BE2C (cell line): ENCODE results near the gene TIFAB.

ENCODE experiments used
- DNase-seq: peaks from one replicate; pipeline ENCODE4 v3.0.0-alpha.2; 2020
- H3K27me3 ChIP-seq: fragments of 250-450 bp; sonication (Bioruptor Pico); 2 replicates; pipeline ENCODE4 v1.5.1; 2020; ENCODE audit warnings: mild to moderate bottlenecking
- H3K36me3 ChIP-seq: fragments of 250-450 bp; sonication (Bioruptor Pico); 2 replicates; pipeline ENCODE4 v1.5.1; 2020; ENCODE audit warnings: mild to moderate bottlenecking
- H3K4me1 ChIP-seq: fragments of 250-450 bp; sonication (Bioruptor Pico); 2 replicates; pipeline ENCODE4 v1.5.1; 2020
- H3K4me3 ChIP-seq: 2 replicates; pipeline ENCODE4 v1.5.1; 2011; ENCODE audit warnings: low read depth, low read length
- H3K9me3 ChIP-seq: fragments of 250-450 bp; sonication (Bioruptor Pico); 2 replicates; pipeline ENCODE4 v1.5.1; 2020
- TF ChIP-seq, protein P1 (sequence below): IDR thresholded peaks from 2 replicates; pipeline ENCODE4 v1.5.1; 2012; ENCODE audit warnings: mild to moderate bottlenecking, low read depth, low read length

TIFAB gene

DNA sequence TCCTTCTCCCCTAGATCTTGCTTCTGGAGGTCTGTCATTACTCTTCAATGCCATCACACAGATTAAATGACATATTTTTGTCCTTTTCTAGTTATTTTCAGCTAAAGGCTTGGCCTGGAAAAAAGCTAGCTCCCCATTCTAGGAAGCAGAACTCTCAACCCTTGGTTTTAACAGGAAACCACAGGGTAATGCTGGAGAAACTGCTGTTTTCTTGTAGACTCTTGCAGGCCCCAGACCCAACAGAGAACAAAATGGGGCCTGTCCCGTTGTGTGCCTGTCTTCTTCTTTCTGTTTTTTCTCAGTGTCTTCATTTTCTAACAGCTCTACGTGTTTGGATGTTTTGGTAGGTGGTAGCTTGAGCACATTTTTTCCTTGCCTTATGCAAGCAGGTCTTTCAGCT lies 26.5 kb downstream of the TIFAB start:
- TF ChIP-seq, protein P1, sequence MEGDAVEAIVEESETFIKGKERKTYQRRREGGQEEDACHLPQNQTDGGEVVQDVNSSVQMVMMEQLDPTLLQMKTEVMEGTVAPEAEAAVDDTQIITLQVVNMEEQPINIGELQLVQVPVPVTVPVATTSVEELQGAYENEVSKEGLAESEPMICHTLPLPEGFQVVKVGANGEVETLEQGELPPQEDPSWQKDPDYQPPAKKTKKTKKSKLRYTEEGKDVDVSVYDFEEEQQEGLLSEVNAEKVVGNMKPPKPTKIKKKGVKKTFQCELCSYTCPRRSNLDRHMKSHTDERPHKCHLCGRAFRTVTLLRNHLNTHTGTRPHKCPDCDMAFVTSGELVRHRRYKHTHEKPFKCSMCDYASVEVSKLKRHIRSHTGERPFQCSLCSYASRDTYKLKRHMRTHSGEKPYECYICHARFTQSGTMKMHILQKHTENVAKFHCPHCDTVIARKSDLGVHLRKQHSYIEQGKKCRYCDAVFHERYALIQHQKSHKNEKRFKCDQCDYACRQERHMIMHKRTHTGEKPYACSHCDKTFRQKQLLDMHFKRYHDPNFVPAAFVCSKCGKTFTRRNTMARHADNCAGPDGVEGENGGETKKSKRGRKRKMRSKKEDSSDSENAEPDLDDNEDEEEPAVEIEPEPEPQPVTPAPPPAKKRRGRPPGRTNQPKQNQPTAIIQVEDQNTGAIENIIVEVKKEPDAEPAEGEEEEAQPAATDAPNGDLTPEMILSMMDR = no peak
- Histone ChIP-seq H3K4me3 (no peak overlapping the region), H3K27me3 (peaks cover 8% of the 10 kb centered on the region; the same call in 1 of the 2 replicates), H3K4me1 (no peaks in the 10 kb centered on the region), H3K9me3 (no peaks in the 10 kb centered on the region), H3K36me3 (no peaks in the 10 kb centered on the region)
- no peak for DNase-seq

DNA sequence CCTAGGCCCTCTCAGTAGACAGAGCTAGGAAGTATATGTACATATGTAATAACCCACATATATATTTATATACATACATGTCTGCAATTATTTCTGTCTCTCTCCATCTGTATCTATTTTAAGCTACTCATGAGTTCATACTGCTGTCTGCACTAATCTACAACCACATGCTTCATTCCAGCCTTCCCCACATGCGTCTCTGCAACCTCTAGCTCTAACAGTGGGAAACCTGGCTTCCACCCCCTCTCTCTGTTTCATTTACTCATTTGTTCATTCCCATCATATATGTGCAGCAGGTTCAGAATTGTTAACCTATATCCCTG lies 28.3 kb downstream of the TIFAB start:
- no peak for DNase-seq
- Histone ChIP-seq H3K27me3 (peaks cover 22% of the 10 kb centered on the region), H3K4me1 (no peaks in the 10 kb centered on the region), H3K9me3 (no peaks in the 10 kb centered on the region), H3K36me3 (no peaks in the 10 kb centered on the region), H3K4me3 (no peak overlapping the region)
- TF ChIP-seq, protein P1 = no peak

DNA sequence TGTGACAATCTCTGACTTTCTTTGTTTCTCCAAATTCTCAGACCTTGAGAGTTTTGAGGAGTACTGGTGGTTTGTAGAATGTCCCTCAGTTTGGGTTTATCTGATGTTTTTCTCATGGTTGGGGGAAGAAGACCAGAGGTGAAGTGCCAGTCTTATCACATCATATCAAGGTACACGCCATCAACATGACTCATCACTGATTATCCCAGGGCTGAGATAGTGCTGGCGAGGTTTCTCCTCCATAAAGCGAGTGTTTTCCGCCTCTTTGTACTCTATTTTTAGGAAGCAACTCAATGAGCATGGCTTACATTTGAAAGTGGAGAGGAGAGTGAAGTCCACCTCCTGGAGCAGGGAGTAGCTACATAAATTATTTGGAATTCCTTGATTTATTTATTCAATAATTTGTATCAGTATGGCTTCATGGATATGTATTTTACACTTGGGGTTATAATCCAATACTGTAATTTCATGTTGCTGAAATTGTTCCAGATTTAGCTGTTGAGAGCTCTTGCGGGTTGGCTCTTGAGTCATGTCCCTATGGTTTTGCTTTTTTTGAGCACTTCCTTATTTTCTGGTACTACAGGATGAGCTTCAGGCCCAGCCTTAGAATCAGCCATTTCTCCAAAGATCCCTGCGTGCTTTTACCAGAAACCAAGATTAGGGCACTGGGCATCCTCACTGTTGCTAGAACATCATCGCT lies 28.9 kb downstream of the TIFAB start:
- no peaks in the 10 kb centered on the region for H3K4me1 ChIP-seq
- TF ChIP-seq, protein P1 = no peak
- DNase-seq = no peak

DNA sequence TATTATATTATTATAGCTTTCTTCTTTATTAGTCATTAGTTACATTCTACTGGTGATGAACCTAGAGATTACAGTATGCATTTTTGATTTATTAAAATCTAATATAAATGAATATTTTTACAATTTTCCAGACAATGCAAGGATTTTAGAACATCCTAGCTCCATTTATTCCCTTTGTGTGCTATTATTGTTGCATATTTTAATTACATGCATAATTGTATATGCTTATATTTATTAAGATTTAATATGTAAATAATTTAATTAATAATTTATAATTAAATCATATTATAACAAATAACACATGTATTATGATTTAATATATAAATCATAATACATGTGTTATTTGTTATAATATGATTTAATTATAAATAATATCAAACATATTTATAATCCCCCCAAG lies 29.7 kb downstream of the TIFAB start:
- H3K9me3 ChIP-seq = no peaks in the 10 kb centered on the region
- H3K36me3 ChIP-seq = no peaks in the 10 kb centered on the region
- DNase-seq = no peak
- TF ChIP-seq, protein P1 = no peak
- no peak overlapping the region for H3K4me3 ChIP-seq
- no peaks in the 10 kb centered on the region for H3K4me1 ChIP-seq
- peaks cover 36% of the 10 kb centered on the region for H3K27me3 ChIP-seq

More for the DNA sequence above, 28.9 kb downstream of the TIFAB start:
- Histone ChIP-seq H3K9me3 (no peaks in the 10 kb centered on the region), H3K36me3 (no peaks in the 10 kb centered on the region), H3K27me3 (peaks cover 27% of the 10 kb centered on the region), H3K4me3 (no peak overlapping the region)

DNA sequence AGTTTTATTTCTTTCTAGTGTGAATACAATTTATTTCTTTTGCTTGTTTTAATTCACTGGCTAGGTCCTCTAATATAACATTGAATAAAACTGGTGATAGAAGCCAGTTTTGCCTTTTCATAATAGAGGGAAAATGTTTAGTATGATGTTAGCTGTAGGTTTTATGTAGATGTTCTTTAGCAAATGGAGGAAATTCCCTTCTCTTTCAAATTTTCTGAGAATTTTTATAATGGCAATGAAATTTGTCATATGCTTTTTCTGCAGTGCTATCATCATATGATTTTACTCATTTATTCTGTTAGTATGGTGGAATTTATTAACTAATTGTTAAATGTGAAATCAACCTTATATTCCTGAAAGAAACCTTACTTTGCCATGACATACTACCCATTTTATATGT lies 35.1 kb downstream of the TIFAB start:
- Histone ChIP-seq H3K4me3 (no peak overlapping the region), H3K36me3 (no peaks in the 10 kb centered on the region), H3K9me3 (no peaks in the 10 kb centered on the region), H3K4me1 (no peaks in the 10 kb centered on the region), H3K27me3 (peaks cover 58% of the 10 kb centered on the region)
- no peak for DNase-seq
- TF ChIP-seq, protein P1 = no peak

DNA sequence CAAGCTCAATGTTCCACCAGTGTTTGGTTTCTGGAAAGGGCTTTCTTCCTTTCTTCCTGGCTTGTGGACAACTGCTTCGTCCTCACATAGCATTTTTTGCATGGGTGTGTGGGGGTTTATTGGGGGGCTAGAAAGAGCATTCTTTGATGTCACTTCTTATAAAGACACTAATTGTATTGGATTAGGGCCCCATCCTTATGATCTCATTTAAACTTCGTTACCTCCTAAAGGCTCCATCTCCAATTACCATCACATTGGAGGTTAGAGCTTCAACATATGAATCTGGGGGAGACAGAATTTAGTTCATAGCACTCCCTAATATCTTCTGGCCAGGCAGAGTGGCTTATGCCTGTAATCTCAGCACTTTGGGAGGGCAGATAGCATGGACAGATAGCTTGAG lies 47.1 kb downstream of the TIFAB start:
- H3K27me3 ChIP-seq = peaks cover 13% of the 10 kb centered on the region; the same call in 1 of the 2 replicates
- no peak for DNase-seq
- no peak overlapping the region for H3K4me3 ChIP-seq
- H3K4me1 ChIP-seq = no peaks in the 10 kb centered on the region
- peaks cover 4% of the 10 kb centered on the region for H3K9me3 ChIP-seq
- no peaks in the 10 kb centered on the region for H3K36me3 ChIP-seq
- TF ChIP-seq, protein P1 = no peak
